H9 (cell line): Measurements from ENCODE around the gene SHISA8. TPM values are rescaled to one million over a fixed set of nuclear protein-coding genes. Genes with fewer than 3 reads are reported as not detected.

Experiments
- DNase-seq: peaks from one replicate; pipeline ENCODE4 v3.0.0-alpha.2; 2017
- H2AFZ ChIP-seq: one replicate; pipeline ENCODE4 v1.6.1; 2013; ENCODE audit warnings: mild to moderate bottlenecking, low read length, control low read depth, moderate library complexity
- H2AK5ac ChIP-seq: 2 replicates; pipeline ENCODE4 v1.6.1; 2013; ENCODE audit warnings: low read length, control low read depth, mixed read lengths; ENCODE audit not compliant: insufficient read length
- H2BK120ac ChIP-seq: one replicate; pipeline ENCODE4 v1.6.1; 2013; ENCODE audit warnings: low read depth, mild to moderate bottlenecking, low read length, control low read depth, inconsistent platforms; ENCODE audit not compliant: poor library complexity, severe bottlenecking
- H2BK12ac ChIP-seq: 2 replicates; pipeline ENCODE4 v1.6.1; 2013; ENCODE audit warnings: low read length, control low read depth, mixed read lengths, low read depth; ENCODE audit not compliant: insufficient read length
- H2BK15ac ChIP-seq: 2 replicates; pipeline ENCODE4 v1.6.1; 2013; ENCODE audit warnings: low read depth, low read length, control low read depth
- H2BK20ac ChIP-seq: one replicate; pipeline ENCODE4 v1.6.1; 2013; ENCODE audit warnings: low read depth, mild to moderate bottlenecking, low read length, control low read depth, inconsistent platforms; ENCODE audit not compliant: poor library complexity, severe bottlenecking
- H2BK5ac ChIP-seq: 2 replicates; pipeline ENCODE4 v1.6.1; 2013; ENCODE audit warnings: low read length, control low read depth, mixed read lengths; ENCODE audit not compliant: insufficient read length
- H3K14ac ChIP-seq: 2 replicates; pipeline ENCODE4 v1.6.1; 2013; ENCODE audit warnings: low read length, control low read depth; ENCODE audit not compliant: insufficient read depth
- H3K18ac ChIP-seq: 2 replicates; pipeline ENCODE4 v1.6.1; 2013; ENCODE audit warnings: low read depth, mild to moderate bottlenecking, mixed read lengths, low read length, control low read depth; ENCODE audit not compliant: insufficient read length
- H3K23ac ChIP-seq: 2 replicates; pipeline ENCODE4 v1.6.1; 2013; ENCODE audit warnings: low read length, control low read depth, mixed read lengths, low read depth; ENCODE audit not compliant: insufficient read length
- H3K23me2 ChIP-seq: 2 replicates; pipeline ENCODE4 v1.6.1; 2013; ENCODE audit warnings: low read depth, mild to moderate bottlenecking, mixed read lengths, low read length, control low read depth; ENCODE audit not compliant: insufficient read length, poor library complexity, severe bottlenecking
- H3K27ac ChIP-seq: 2 replicates; pipeline ENCODE4 v1.5.1; 2013; ENCODE audit warnings: low read length, control low read depth, mixed read lengths, low read depth; ENCODE audit not compliant: insufficient read length
- H3K27me3 ChIP-seq: 2 replicates; pipeline ENCODE4 v1.6.1; 2013; ENCODE audit warnings: low read length, control low read depth, inconsistent platforms; ENCODE audit not compliant: insufficient read depth
- H3K4ac ChIP-seq: 2 replicates; pipeline ENCODE4 v1.6.1; 2013; ENCODE audit warnings: low read depth, mild to moderate bottlenecking, control low read depth, inconsistent platforms, low read length, moderate library complexity
- H3K4me1 ChIP-seq: 2 replicates; pipeline ENCODE4 v1.6.1; 2013; ENCODE audit warnings: low read length, control low read depth, inconsistent platforms; ENCODE audit not compliant: insufficient read depth
- H3K4me2 ChIP-seq: 2 replicates; pipeline ENCODE4 v1.6.1; 2013; ENCODE audit warnings: low read length, control low read depth, mixed read lengths; ENCODE audit not compliant: insufficient read length, insufficient read depth
- H3K56ac ChIP-seq: 2 replicates; pipeline ENCODE4 v1.6.1; 2013; ENCODE audit warnings: low read depth, mild to moderate bottlenecking, mixed read lengths, low read length, control low read depth; ENCODE audit not compliant: insufficient read length
- H3K79me1 ChIP-seq: 2 replicates; pipeline ENCODE4 v1.6.1; 2013; ENCODE audit warnings: low read depth, mild to moderate bottlenecking, moderate library complexity, low read length, control low read depth, inconsistent platforms; ENCODE audit not compliant: insufficient read depth, poor library complexity, severe bottlenecking
- H3K79me2 ChIP-seq: 2 replicates; pipeline ENCODE4 v1.6.1; 2013; ENCODE audit warnings: low read length, control low read depth, inconsistent platforms; ENCODE audit not compliant: insufficient read depth
- H3K9ac ChIP-seq: 2 replicates; pipeline ENCODE4 v1.6.1; 2013; ENCODE audit warnings: low read length, control low read depth, mixed read lengths; ENCODE audit not compliant: insufficient read length; ENCODE audit errors: extremely low read depth
- H3K9me3 ChIP-seq: one replicate; pipeline ENCODE4 v1.6.1; 2013; ENCODE audit warnings: low read depth, low read length, inconsistent platforms; ENCODE audit not compliant: control insufficient read depth
- H3T11ph ChIP-seq: one replicate; pipeline ENCODE4 v1.6.1; 2013; ENCODE audit warnings: mild to moderate bottlenecking, low read length, control low read depth, inconsistent platforms
- H4K20me1 ChIP-seq: one replicate; pipeline ENCODE4 v1.6.1; 2013; ENCODE audit not compliant: control insufficient read depth, insufficient read length, insufficient read depth
- H4K5ac ChIP-seq: 2 replicates; pipeline ENCODE4 v1.6.1; 2013; ENCODE audit warnings: low read depth, mild to moderate bottlenecking, mixed read lengths, low read length, control low read depth; ENCODE audit not compliant: insufficient read length
- H4K8ac ChIP-seq: replicated peaks from 2 replicates; pipeline ENCODE4 v1.6.1; 2013; ENCODE audit warnings: low read length, control low read depth, mixed read lengths, low read depth; ENCODE audit not compliant: insufficient read length
- H4K91ac ChIP-seq: 2 replicates; pipeline ENCODE4 v1.6.1; 2013; ENCODE audit warnings: low read depth, mild to moderate bottlenecking, moderate library complexity, mixed read lengths, low read length, control low read depth; ENCODE audit not compliant: insufficient read length
- H3K27ac Mint-ChIP-seq, 3 experiments: 2 replicates in 2 of 3; 3 replicates in 1 of 3; pipeline ENCODE4 v1.8.0; 2020 to 2021; ENCODE audit warnings: mixed read lengths in 3 of 3, mild to moderate bottlenecking in 1 of 3, moderate library complexity in 1 of 3
- H3K27me3 Mint-ChIP-seq: 2 replicates; pipeline ENCODE4 v1.8.0; 2021; ENCODE audit warnings: low read depth, mild to moderate bottlenecking, moderate library complexity, mixed read lengths
- H3K36me3 Mint-ChIP-seq, 3 experiments: 2 replicates in 2 of 3; 3 replicates in 1 of 3; pipeline ENCODE4 v1.8.0; 2020 to 2021; ENCODE audit warnings: low read depth in 3 of 3, mixed read lengths in 3 of 3; ENCODE audit not compliant: insufficient read depth in 1 of 3
- H3K4me1 Mint-ChIP-seq, 2 experiments: 2 replicates each; pipeline ENCODE4 v1.8.0; 2020; ENCODE audit warnings: mixed read lengths in 2 of 2
- H3K4me3 Mint-ChIP-seq, 2 experiments: 2 replicates in 1 of 2; 3 replicates in 1 of 2; pipeline ENCODE4 v1.8.0; 2020 to 2021; ENCODE audit warnings: mild to moderate bottlenecking in 2 of 2, mixed read lengths in 2 of 2, moderate library complexity in 1 of 2
- H3K9me3 Mint-ChIP-seq, 2 experiments: 2 replicates in 1 of 2; 3 replicates in 1 of 2; pipeline ENCODE4 v1.8.0; 2020; ENCODE audit warnings: mild to moderate bottlenecking in 2 of 2, mixed read lengths in 2 of 2, moderate library complexity in 1 of 2
- WGBS: extraction: QIAGEN DNeasy Blood & Tissue Kit; methylation state at CpG from one replicate; pipeline ENCODE4 v1.1.7; 2013; ENCODE audit warnings: missing lambda C conversion rate, low lambda C conversion rate, mixed read lengths; ENCODE audit not compliant: insufficient read length; ENCODE audit errors: extremely low coverage; 5-methylcytosine and 5-hydroxymethylcytosine counted together
- total RNA-seq: library from RNA; stranded (reverse); gene quantifications from 2 replicates; pipeline ENCODE4 v1.2.1, GENCODE V29; 2021
- TF ChIP-seq, protein P1 (sequence below): fragments of 200-600 bp; sonication (generic); conservative IDR thresholded peaks from 3 replicates; pipeline ENCODE4 v1.8.0; 2021; ENCODE audit warnings: antibody characterized with exemption, mild to moderate bottlenecking

Gene SHISA8
- total RNA-seq, 1 experiment from 2014 or later, result 1.4 TPM

- no peaks in the 10 kb centered on the region for H4K20me1 ChIP-seq
- peaks cover 68% of the 10 kb centered on the region for H3K27me3 Mint-ChIP-seq
- peak overlapping the region; percentile 15 for H3K4me2 ChIP-seq
Observed at GRCh38 chr22:41911001-41911611, 3.8 kb downstream of the SHISA8 start.

More at GRCh38 chr22:41911001-41911611, 3.8 kb downstream of the SHISA8 start:
- Histone ChIP-seq H3K79me1 (no peaks in the 10 kb centered on the region), H3K23me2 (peaks cover 6% of the 10 kb centered on the region), H3K18ac (no peak overlapping the region), H3T11ph (no peak overlapping the region), H3K27me3 (peaks cover 46% of the 10 kb centered on the region), H3K23ac (no peak overlapping the region), H2BK20ac (no peak overlapping the region), H3K4me1 (peaks cover 2% of the 10 kb centered on the region; the same call in 1 of the 2 replicates), H3K27ac (no peak overlapping the region), H2BK120ac (no peak overlapping the region), H4K91ac (no peak overlapping the region), H2BK5ac (no peak overlapping the region), H2AK5ac (no peak overlapping the region), H3K14ac (no peak overlapping the region), H4K5ac (no peak overlapping the region), H2AFZ (no peak overlapping the region), H4K8ac (no peak overlapping the region), H2BK12ac (no peak overlapping the region), H3K9ac (no peak overlapping the region), H2BK15ac (no peak overlapping the region), H3K79me2 (no peaks in the 10 kb centered on the region), H3K4ac (no peak overlapping the region), H3K56ac (no peak overlapping the region), H3K9me3 (no peaks in the 10 kb centered on the region)
- no CpG with 5 or more reads among the region's 37 CpGs for WGBS
- TF ChIP-seq, protein P1, sequence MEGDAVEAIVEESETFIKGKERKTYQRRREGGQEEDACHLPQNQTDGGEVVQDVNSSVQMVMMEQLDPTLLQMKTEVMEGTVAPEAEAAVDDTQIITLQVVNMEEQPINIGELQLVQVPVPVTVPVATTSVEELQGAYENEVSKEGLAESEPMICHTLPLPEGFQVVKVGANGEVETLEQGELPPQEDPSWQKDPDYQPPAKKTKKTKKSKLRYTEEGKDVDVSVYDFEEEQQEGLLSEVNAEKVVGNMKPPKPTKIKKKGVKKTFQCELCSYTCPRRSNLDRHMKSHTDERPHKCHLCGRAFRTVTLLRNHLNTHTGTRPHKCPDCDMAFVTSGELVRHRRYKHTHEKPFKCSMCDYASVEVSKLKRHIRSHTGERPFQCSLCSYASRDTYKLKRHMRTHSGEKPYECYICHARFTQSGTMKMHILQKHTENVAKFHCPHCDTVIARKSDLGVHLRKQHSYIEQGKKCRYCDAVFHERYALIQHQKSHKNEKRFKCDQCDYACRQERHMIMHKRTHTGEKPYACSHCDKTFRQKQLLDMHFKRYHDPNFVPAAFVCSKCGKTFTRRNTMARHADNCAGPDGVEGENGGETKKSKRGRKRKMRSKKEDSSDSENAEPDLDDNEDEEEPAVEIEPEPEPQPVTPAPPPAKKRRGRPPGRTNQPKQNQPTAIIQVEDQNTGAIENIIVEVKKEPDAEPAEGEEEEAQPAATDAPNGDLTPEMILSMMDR, result no peak
- peak; percentile 39 for DNase-seq
- H3K9me3 Mint-ChIP-seq, result no peaks in the 10 kb centered on the region; a peak in 2 of 5 replicates
- H3K27ac Mint-ChIP-seq, result no peak overlapping the region
- H3K4me1 Mint-ChIP-seq, result peaks cover 14 to 30% of the 10 kb centered on the region in 2 experiments
- peak overlapping the region in 1 of 2 experiments; percentile 71; a peak in 3 of 5 replicates for H3K4me3 Mint-ChIP-seq
- H3K36me3 Mint-ChIP-seq, result peaks cover 5 to 8% (median 6%) of the 10 kb centered on the region in 3 experiments; a peak in 4 of 7 replicates
